H1 (cell line): ENCODE measurements around the gene NRROS. TPM values are rescaled to one million over a fixed set of nuclear protein-coding genes. Genes with fewer than 3 reads are reported as not detected.

ENCODE experiments used
- CTCF ChIA-PET: fragments of 300-600 bp; sonication (Branson Sonifier 250); formaldehyde crosslinking; loops from one replicate; lab custom pipeline; 2021; ENCODE audit not compliant: partially characterized antibody; lab: Charles Lee
- POLR2A ChIA-PET: fragments of 300-600 bp; sonication (Branson Sonifier 250); formaldehyde crosslinking; loops from one replicate; lab custom pipeline; 2021; ENCODE audit warnings: inconsistent platforms; ENCODE audit not compliant: partially characterized antibody; lab: Charles Lee
- DNase-seq, 2 experiments: peaks; one replicate each; pipeline versions ENCODE4 v3.0.0 to v3.0.0-alpha.2; 2010 to 2022; ENCODE audit warnings: low spot score in 2 of 2, low read depth in 1 of 2, mixed read lengths in 1 of 2
- FAIRE-seq: peaks from 2 replicates; lab custom pipeline; 2011; peaks lifted over from hg19 to GRCh38; lab: Jason Lieb, UNC
- H2AFZ ChIP-seq: 2 replicates; pipeline ENCODE4 v1.8.1; 2012; ENCODE audit warnings: low read length, inconsistent platforms
- H2AK5ac ChIP-seq: 2 replicates; pipeline ENCODE4 v1.6.1; 2013; ENCODE audit warnings: low read depth, low read length
- H2BK120ac ChIP-seq: replicated peaks from 2 replicates; pipeline ENCODE3; 2013; ENCODE audit warnings: low read depth, low read length, inconsistent platforms
- H2BK12ac ChIP-seq: 2 replicates; pipeline ENCODE4 v1.6.1; 2013; ENCODE audit warnings: low read depth, low read length
- H2BK15ac ChIP-seq: 2 replicates; pipeline ENCODE4 v1.6.1; 2013; ENCODE audit warnings: low read length
- H2BK20ac ChIP-seq: 2 replicates; pipeline ENCODE4 v1.6.1; 2013; ENCODE audit warnings: low read length
- H2BK5ac ChIP-seq: 2 replicates; pipeline ENCODE4 v1.6.1; 2013; ENCODE audit warnings: low read depth, low read length
- H3K14ac ChIP-seq: 2 replicates; pipeline ENCODE4 v1.6.1; 2013; ENCODE audit warnings: inconsistent platforms; ENCODE audit not compliant: insufficient read length
- H3K18ac ChIP-seq: 2 replicates; pipeline ENCODE4 v1.6.1; 2013; ENCODE audit warnings: low read length; ENCODE audit errors: extremely low read depth
- H3K23ac ChIP-seq: 2 replicates; pipeline ENCODE4 v1.6.1; 2013; ENCODE audit warnings: inconsistent platforms; ENCODE audit not compliant: insufficient read length
- H3K23me2 ChIP-seq: 2 replicates; pipeline ENCODE4 v1.6.1; 2013; ENCODE audit warnings: low read depth, low read length
- H3K27ac ChIP-seq: 2 replicates; pipeline ENCODE4 v1.6.1; 2011; ENCODE audit warnings: low read depth, low read length, inconsistent platforms
- H3K27me3 ChIP-seq, 4 experiments: replicated peaks in 1 of 4; 1 replicate in 1 of 4; 2 replicates in 3 of 4; pipeline versions ENCODE4 v1.6.1 to v1.8.1; 2011 to 2013; ENCODE audit warnings: low read length in 3 of 4, mild to moderate bottlenecking in 3 of 4, inconsistent platforms in 2 of 4, mixed read lengths in 2 of 4, moderate library complexity in 1 of 4; ENCODE audit not compliant: control insufficient read depth in 3 of 4, insufficient read depth in 3 of 4; ENCODE audit errors: extremely low read depth in 1 of 4
- H3K36me3 ChIP-seq, 4 experiments: 2 replicates each; pipeline versions ENCODE4 v1.6.1 to v1.8.1; 2011 to 2013; ENCODE audit warnings: mild to moderate bottlenecking in 4 of 4, low read length in 3 of 4, moderate library complexity in 2 of 4, control low read depth in 1 of 4, inconsistent platforms in 1 of 4; ENCODE audit not compliant: insufficient read depth in 4 of 4, control insufficient read depth in 2 of 4
- H3K4ac ChIP-seq: replicated peaks from 2 replicates; pipeline ENCODE3; 2013; ENCODE audit warnings: low read length, low read depth, mixed read lengths, inconsistent platforms; ENCODE audit not compliant: insufficient read length
- H3K4me1 ChIP-seq, 4 experiments: replicated peaks in 1 of 4; 1 replicate in 1 of 4; 2 replicates in 3 of 4; pipeline versions ENCODE4 v1.6.1 to v1.8.1; 2011 to 2013; ENCODE audit warnings: low read length in 3 of 4, inconsistent platforms in 2 of 4, mixed read lengths in 1 of 4; ENCODE audit not compliant: insufficient read depth in 4 of 4, control insufficient read depth in 3 of 4
- H3K4me2 ChIP-seq, 2 experiments: 2 replicates each; pipeline versions ENCODE4 v1.6.1 to v1.8.1; 2011 to 2013; ENCODE audit warnings: low read depth in 2 of 2, low read length in 2 of 2, control low read depth in 1 of 2, inconsistent platforms in 1 of 2, mild to moderate bottlenecking in 1 of 2; ENCODE audit not compliant: insufficient read depth in 1 of 2
- H3K4me3 ChIP-seq, 4 experiments: fragments of 200-600, 300-600 bp in 1 of 4; sonication (generic), shearing (Covaris generic), sonication (Bioruptor Twin) in 1 of 4; 2 replicates each; pipeline versions ENCODE4 v1.5.1 to v1.8.1; 2011 to 2016; ENCODE audit warnings: low read length in 4 of 4, low read depth in 3 of 4, control low read depth in 2 of 4, inconsistent platforms in 2 of 4, mild to moderate bottlenecking in 2 of 4, mixed read lengths in 1 of 4, moderate library complexity in 1 of 4; ENCODE audit not compliant: insufficient read depth in 2 of 4; ENCODE audit errors: extremely low read depth in 1 of 4
- H3K56ac ChIP-seq: replicated peaks from 2 replicates; pipeline ENCODE3; 2013; ENCODE audit warnings: low read depth, mild to moderate bottlenecking, mixed read lengths, low read length, inconsistent platforms; ENCODE audit not compliant: insufficient read length
- H3K79me1 ChIP-seq: 2 replicates; pipeline ENCODE4 v1.6.1; 2013; ENCODE audit warnings: low read depth, low read length, control low read depth
- H3K79me2 ChIP-seq, 2 experiments: 2 replicates each; pipeline versions ENCODE4 v1.6.1 to v1.8.1; 2012 to 2013; ENCODE audit warnings: low read length in 2 of 2, mild to moderate bottlenecking in 2 of 2, inconsistent platforms in 1 of 2; ENCODE audit not compliant: insufficient read depth in 2 of 2, control insufficient read depth in 1 of 2
- H3K9ac ChIP-seq, 4 experiments: replicated peaks in 1 of 4; 1 replicate in 1 of 4; 2 replicates in 3 of 4; pipeline versions ENCODE4 v1.6.1 to v1.8.1; 2011 to 2013; ENCODE audit warnings: low read depth in 3 of 4, low read length in 3 of 4, control low read depth in 2 of 4, mild to moderate bottlenecking in 2 of 4, moderate library complexity in 2 of 4, inconsistent platforms in 1 of 4; ENCODE audit errors: extremely low read depth in 1 of 4
- H3K9me3 ChIP-seq, 2 experiments: 2 replicates each; pipeline versions ENCODE4 v1.6.1 to v1.8.1; 2012 to 2013; ENCODE audit warnings: mild to moderate bottlenecking in 2 of 2, moderate library complexity in 2 of 2, control low read depth in 1 of 2, inconsistent platforms in 1 of 2, low read depth in 1 of 2, low read length in 1 of 2, mixed read lengths in 1 of 2; ENCODE audit not compliant: insufficient read depth in 2 of 2
- H4K20me1 ChIP-seq, 2 experiments: replicated peaks in 1 of 2; 2 replicates each; pipeline versions ENCODE3 to v1.8.1; 2011 to 2013; ENCODE audit warnings: inconsistent platforms in 2 of 2, low read length in 2 of 2, mild to moderate bottlenecking in 1 of 2; ENCODE audit not compliant: insufficient read depth in 2 of 2, control insufficient read depth in 1 of 2
- H4K5ac ChIP-seq: 2 replicates; pipeline ENCODE4 v1.6.1; 2013; ENCODE audit warnings: low read length, low read depth, mixed read lengths, inconsistent platforms; ENCODE audit not compliant: insufficient read length
- H4K8ac ChIP-seq: 2 replicates; pipeline ENCODE4 v1.8.0; 2013; ENCODE audit warnings: mild to moderate bottlenecking, moderate library complexity, low read length, inconsistent platforms; ENCODE audit not compliant: insufficient read depth; ENCODE audit errors: extremely low read depth
- H4K91ac ChIP-seq: replicated peaks from 2 replicates; pipeline ENCODE3; 2013; ENCODE audit warnings: low read length, mixed read lengths, inconsistent platforms; ENCODE audit not compliant: insufficient read length
- SP1 ChIP-seq: IDR thresholded peaks from 2 replicates; pipeline ENCODE4 v1.6.1; 2011; ENCODE audit warnings: low read depth, low read length
- WGBS, 2 experiments: shearing (Covaris generic) in 1 of 2; methylation state at CpG; one replicate each; pipeline versions ENCODE4 v1.1.6 to v1.1.7; 2013 to 2015; ENCODE audit warnings: low lambda C conversion rate in 2 of 2, mixed read lengths in 2 of 2, inconsistent platforms in 1 of 2, low coverage in 1 of 2, missing lambda C conversion rate in 1 of 2; ENCODE audit not compliant: insufficient replicate concordance in 2 of 2, insufficient coverage in 1 of 2, insufficient read length in 1 of 2; ENCODE audit errors: extremely low coverage in 1 of 2, missing lambda C conversion rate in 1 of 2; 5-methylcytosine and 5-hydroxymethylcytosine counted together
- polyA plus RNA-seq, 7 experiments: library from polyadenylated mRNA; depleted of rRNA in 3 of 7; stranded (reverse) in 5 of 7; unstranded in 2 of 7; fragments of >200 nt in 5 of 7; fragments of 200-250 nt in 2 of 7; gene quantifications; 1 replicate in 5 of 7; 2 replicates in 1 of 7; 4 replicates in 1 of 7; pipeline versions ENCODE4 v1.2.1 to v1.2.3, GENCODE V29; 2011 to 2013; ENCODE audit warnings: missing spikeins in 2 of 7, mixed read lengths in 2 of 7
- total RNA-seq: library from RNA; stranded (reverse); fragmentation: NEBNext Ultra II Directional; extraction: Animal tissue kit (Norgen Biotek cat#: 25700); gene quantifications from 2 replicates; pipeline ENCODE4 v1.2.1, GENCODE V29; 2021

The NRROS gene
- total and polyA plus RNA-seq, 2 of the 8 experiments (the other 6 are each of a cell fraction or from before 2014, with no cell fraction given) = 5.3 to 7.3 TPM

DNA sequence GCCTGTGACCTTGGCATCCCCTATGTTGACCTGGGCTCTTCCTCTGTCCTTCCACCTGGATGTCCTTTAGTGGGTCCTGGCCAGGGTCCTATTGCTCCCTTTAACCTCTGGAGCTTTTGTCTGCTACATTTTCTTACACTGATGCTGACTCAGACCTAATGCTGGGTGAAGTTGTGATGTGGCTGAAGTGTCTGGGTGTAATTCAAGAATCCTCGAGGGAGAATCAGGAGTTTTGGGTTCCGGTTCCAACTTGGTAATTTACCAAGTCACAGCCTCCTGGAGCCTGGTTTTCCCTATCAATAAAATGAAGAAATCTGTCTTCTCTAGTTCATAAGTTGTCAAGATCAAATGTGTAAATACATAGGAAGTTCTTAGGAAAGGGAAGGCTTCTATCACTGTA lies 46.9 kb downstream of the NRROS start:
- Histone ChIP-seq H2BK120ac (no peak overlapping the region), H2BK5ac (no peak overlapping the region), H3K79me1 (no peaks in the 10 kb centered on the region), H3K23ac (no peak overlapping the region), H4K8ac (no peak overlapping the region), H2AK5ac (no peak overlapping the region), H3K36me3 (no peaks in the 10 kb centered on the region), H3K79me2 (no peaks in the 10 kb centered on the region), H3K9ac (no peak overlapping the region), H2BK20ac (no peak overlapping the region), H3K4me3 (no peak overlapping the region), H3K14ac (no peak overlapping the region), H3K9me3 (no peaks in the 10 kb centered on the region), H3K27ac (no peak overlapping the region), H2BK15ac (no peak overlapping the region), H3K56ac (no peak overlapping the region), H4K20me1 (no peaks in the 10 kb centered on the region), H3K27me3 (no peaks in the 10 kb centered on the region), H2AFZ (no peak overlapping the region), H3K23me2 (no peaks in the 10 kb centered on the region), H4K91ac (no peak overlapping the region), H2BK12ac (no peak overlapping the region), H3K4me2 (no peak overlapping the region), H3K18ac (no peak overlapping the region), H4K5ac (no peak overlapping the region), H3K4ac (no peak overlapping the region), H3K4me1 (peaks cover 2 to 6% (median 2%) of the 10 kb centered on the region in 4 experiments; a peak in 6 of 7 replicates)
- POLR2A ChIA-PET = no interaction called here
- CTCF ChIA-PET = interaction anchor here (0.7 to 10.9 kb wide), 13 partner anchors 10 to 190 kb away, joined by 3 to 143 read pairs (median 6); no protein-coding TSS in a partner anchor
- TF ChIP-seq SP1 = no peak
- FAIRE-seq = no peak
- WGBS, 2 experiments = 92% methylated on average over 2 of the region's 2 CpGs; no CpG with 5 or more reads in 1 of the 2 experiments
- no peak for DNase-seq
